HCT116 (cell line): Measurements from ENCODE around the gene ANKFN1. TPM values are rescaled to one million over a fixed set of nuclear protein-coding genes. Genes with fewer than 3 reads are reported as not detected.

Source experiments
- ATAC-seq: fragments of 200-7000 bp; cut with Tn5 transposase; 2 replicates; pipeline ENCODE4 v1.9.1; 2020; ENCODE audit warnings: mild to moderate bottlenecking, moderate library complexity
- BruUV-seq: library from RNA; stranded (reverse); fragments of 400-500 nt; replicated peaks from 2 replicates; lab custom pipeline; 2021; lab: Mats Ljungman, UMichigan
- CTCF ChIA-PET: fragments of 300-600 bp; sonication (Branson Sonifier 250); formaldehyde crosslinking; loops from one replicate; lab custom pipeline; 2021; ENCODE audit warnings: antibody characterized with exemption; lab: Charles Lee
- POLR2A ChIA-PET: fragments of 300-600, 350-600 bp; sonication (Branson Sonifier 250); formaldehyde crosslinking; loops from one replicate; lab custom pipeline; 2021; ENCODE audit warnings: antibody characterized with exemption; lab: Charles Lee
- RAD21 ChIA-PET, 2 experiments: fragments of 300-600 bp; sonication (Branson Sonifier 250); formaldehyde crosslinking; loops; one replicate each; lab custom pipeline; 2023; ENCODE audit warnings: low total read pairs in 2 of 2; ENCODE audit not compliant: uncharacterized antibody in 2 of 2, unreplicated experiment in 2 of 2, low non-redundant PET in 1 of 2; lab: Charles Lee
- DNase-seq: peaks from one replicate; pipeline ENCODE4 v3.0.0-alpha.2; 2010; ENCODE audit warnings: low read depth, low spot score
- H2AFZ ChIP-seq: fragments of 200-600 bp; shearing (Covaris generic), sonication (generic); 2 replicates; pipeline ENCODE4 v1.6.1; 2017; ENCODE audit warnings: low read depth, mixed run types, mixed read lengths, antibody characterized with exemption, low read length; ENCODE audit not compliant: poor library complexity, severe bottlenecking
- H3K27ac ChIP-seq: 2 replicates; pipeline ENCODE4 v1.5.1; 2012; ENCODE audit warnings: low read depth, low read length
- H3K27me3 ChIP-seq: fragments of 200-600 bp; sonication (generic); 2 replicates; pipeline ENCODE4 v1.6.1; 2016; ENCODE audit warnings: mixed run types, low read length, mixed read lengths; ENCODE audit not compliant: insufficient read depth
- H3K36me3 ChIP-seq, 2 experiments: fragments of 200-500 bp in 1 of 2; fragments of 200-600 bp in 1 of 2; sonication (Bioruptor generic) in 1 of 2; sonication (generic) in 1 of 2; 2 replicates each; pipeline versions ENCODE4 v1.5.1 to v1.6.1; 2014 to 2016; ENCODE audit warnings: low read length in 2 of 2, inconsistent platforms in 1 of 2, mixed read lengths in 1 of 2, mixed run types in 1 of 2; ENCODE audit not compliant: insufficient read depth in 2 of 2, control insufficient read depth in 1 of 2
- H3K4me1 ChIP-seq, 2 experiments: fragments of 200-600 bp in 1 of 2; sonication (generic) in 1 of 2; 2 replicates each; pipeline versions ENCODE4 v1.5.1 to v1.6.1; 2012 to 2017; ENCODE audit warnings: low read length in 2 of 2, inconsistent platforms in 1 of 2, mild to moderate bottlenecking in 1 of 2, mixed read lengths in 1 of 2, mixed run types in 1 of 2, moderate library complexity in 1 of 2; ENCODE audit not compliant: insufficient read depth in 2 of 2, control insufficient read depth in 1 of 2
- H3K4me2 ChIP-seq: fragments of 200-600 bp; sonication (generic); 2 replicates; pipeline ENCODE4 v1.6.1; 2017; ENCODE audit warnings: mixed run types, low read length, mixed read lengths
- H3K4me3 ChIP-seq, 2 experiments: fragments of 200-600 bp in 1 of 2; sonication (generic) in 1 of 2; replicated peaks in 1 of 2; 2 replicates each; pipeline ENCODE4 v1.5.1; 2011 to 2016; ENCODE audit warnings: low read length in 2 of 2, control low read depth in 1 of 2, low read depth in 1 of 2, mild to moderate bottlenecking in 1 of 2, mixed read lengths in 1 of 2, mixed run types in 1 of 2
- H3K79me2 ChIP-seq: fragments of 200-600 bp; sonication (generic); 2 replicates; pipeline ENCODE4 v1.6.1; 2017; ENCODE audit warnings: mild to moderate bottlenecking, mixed run types, low read length, moderate library complexity, mixed read lengths; ENCODE audit not compliant: insufficient read depth
- H3K9ac ChIP-seq: fragments of 200-600 bp; sonication (generic); 2 replicates; pipeline ENCODE4 v1.6.1; 2016; ENCODE audit warnings: low read length, mixed read lengths
- H3K9me2 ChIP-seq: fragments of 200-600 bp; sonication (generic), shearing (Covaris generic); 2 replicates; pipeline ENCODE4 v1.6.1; 2017; ENCODE audit warnings: mixed run types, mild to moderate bottlenecking, moderate library complexity; ENCODE audit not compliant: insufficient read depth
- H3K9me3 ChIP-seq, 2 experiments: fragments of 200-500 bp in 1 of 2; fragments of 200-600 bp in 1 of 2; sonication (Bioruptor generic) in 1 of 2; sonication (generic) in 1 of 2; 2 replicates each; pipeline ENCODE4 v1.6.1; 2014 to 2017; ENCODE audit warnings: low read length in 2 of 2, mixed read lengths in 2 of 2, inconsistent platforms in 1 of 2, low read depth in 1 of 2, mild to moderate bottlenecking in 1 of 2, mixed run types in 1 of 2, moderate library complexity in 1 of 2; ENCODE audit not compliant: control insufficient read depth in 1 of 2, insufficient read depth in 1 of 2
- H4K20me1 ChIP-seq: fragments of 200-600 bp; sonication (generic), shearing (Covaris generic); 2 replicates; pipeline ENCODE4 v1.6.1; 2017; ENCODE audit warnings: mixed run types, mild to moderate bottlenecking, moderate library complexity; ENCODE audit not compliant: insufficient read depth
- ATF3 ChIP-seq: IDR thresholded peaks from 2 replicates; pipeline ENCODE4 v1.6.1; 2012
- CBX3 ChIP-seq: IDR thresholded peaks from 2 replicates; pipeline ENCODE4 v1.6.1; 2012; ENCODE audit warnings: low read depth
- CEBPB ChIP-seq: IDR thresholded peaks from 2 replicates; pipeline ENCODE4 v1.6.1; 2012; ENCODE audit warnings: low read depth
- EGR1 ChIP-seq: IDR thresholded peaks from 2 replicates; pipeline ENCODE4 v1.6.1; 2012; ENCODE audit warnings: low read depth
- ELF1 ChIP-seq: IDR thresholded peaks from 2 replicates; pipeline ENCODE4 v1.6.1; 2012; ENCODE audit warnings: low read depth, borderline replicate concordance
- EZH2 ChIP-seq: fragments of 200-600 bp; sonication (generic); IDR thresholded peaks from 2 replicates; pipeline ENCODE4 v1.6.1; 2017; ENCODE audit warnings: antibody characterized with exemption, mixed run types
- EZH2phosphoT487 ChIP-seq: fragments of 200-600 bp; IDR thresholded peaks from 2 replicates; pipeline ENCODE4 v1.6.1; 2018; ENCODE audit warnings: antibody characterized with exemption, borderline replicate concordance
- FOSL1 ChIP-seq: IDR thresholded peaks from 2 replicates; pipeline ENCODE4 v1.6.1; 2012; ENCODE audit warnings: low read depth
- JUND ChIP-seq: IDR thresholded peaks from 2 replicates; pipeline ENCODE4 v1.6.1; 2012
- MAX ChIP-seq: IDR thresholded peaks from 2 replicates; pipeline ENCODE4 v1.6.1; 2012
- POLR2AphosphoS5 ChIP-seq: IDR thresholded peaks from 2 replicates; pipeline ENCODE4 v1.6.1; 2011; ENCODE audit warnings: mild to moderate bottlenecking, low read depth, low read length, moderate library complexity
- RAD21 ChIP-seq: IDR thresholded peaks from 2 replicates; pipeline ENCODE4 v1.6.1; 2012; ENCODE audit warnings: low read depth, mild to moderate bottlenecking
- SIN3A ChIP-seq: IDR thresholded peaks from 2 replicates; pipeline ENCODE4 v1.6.1; 2012; ENCODE audit warnings: low read depth
- SP1 ChIP-seq: IDR thresholded peaks from 2 replicates; pipeline ENCODE4 v1.6.1; 2012; ENCODE audit warnings: low read depth
- SRF ChIP-seq: IDR thresholded peaks from 2 replicates; pipeline ENCODE4 v1.6.1; 2012; ENCODE audit warnings: low read depth
- ZNF274 ChIP-seq: fragments of 200-500 bp; sonication (Bioruptor generic); IDR thresholded peaks from 2 replicates; pipeline ENCODE4 v1.6.1; 2014; ENCODE audit warnings: mild to moderate bottlenecking, low read depth, low read length, inconsistent platforms
- intact Hi-C: fragments of 100-400 bp; cut with micrococcal nuclease; formaldehyde crosslinking; loops from 2 replicates; pipeline ENCODE4 v1.10.0; 2022
- total RNA-seq: library from RNA; stranded (reverse); gene quantifications from one replicate; pipeline ENCODE4 v1.2.1, GENCODE V29; 2021; ENCODE audit not compliant: unreplicated experiment
- TF ChIP-seq, protein P1 (sequence below), 3 experiments: fragments of 200-600 bp in 1 of 3; sonication (generic) in 1 of 3; IDR thresholded peaks in 2 of 3; conservative IDR thresholded peaks in 1 of 3; 2 replicates each; pipeline ENCODE4 v1.5.1; 2012 to 2017; ENCODE audit warnings: low read depth in 2 of 3, low read length in 2 of 3, antibody characterized with exemption in 1 of 3, borderline replicate concordance in 1 of 3, control low read depth in 1 of 3, mild to moderate bottlenecking in 1 of 3, mixed read lengths in 1 of 3, mixed run types in 1 of 3, moderate library complexity in 1 of 3; ENCODE audit not compliant: insufficient read depth in 1 of 3

The ANKFN1 gene
- total RNA-seq, 1 experiment from 2014 or later = 1.1 TPM

DNA sequence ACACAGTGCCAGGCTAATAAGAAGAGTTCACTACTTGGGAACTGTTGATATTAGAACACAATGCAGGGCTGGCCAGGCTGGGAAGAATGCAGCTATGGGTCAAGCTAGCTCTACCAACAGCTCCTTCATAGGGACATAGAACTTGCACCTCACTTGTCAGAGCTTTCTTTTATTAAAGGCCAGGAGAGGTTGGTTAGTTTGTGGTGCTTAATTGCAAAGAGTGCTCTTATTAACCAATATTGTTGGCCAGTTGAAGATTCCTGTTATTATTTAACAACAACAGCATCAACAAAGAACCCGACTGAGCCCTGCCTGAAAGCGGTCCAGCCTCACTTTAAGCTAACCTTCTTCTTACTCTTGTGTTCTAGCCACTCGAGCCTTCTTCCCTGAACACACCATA, 43.4 kb upstream of the ANKFN1 start:
- POLR2A ChIA-PET = no interaction called here
- Histone ChIP-seq H2AFZ (no peak overlapping the region), H3K9me3 (no peaks in the 10 kb centered on the region), H3K4me1 (peaks cover 0 to 4% of the 10 kb centered on the region in 2 experiments; a peak in 2 of 4 replicates), H3K4me2 (no peak overlapping the region), H3K36me3 (no peaks in the 10 kb centered on the region), H3K9me2 (no peaks in the 10 kb centered on the region), H3K4me3 (no peak overlapping the region), H3K27me3 (peaks cover 38% of the 10 kb centered on the region), H3K9ac (no peak overlapping the region), H3K27ac (no peak overlapping the region), H3K79me2 (no peaks in the 10 kb centered on the region), H4K20me1 (no peaks in the 10 kb centered on the region)
- BruUV-seq = no TSS peak
- TF ChIP-seq SP1 (no peak), POLR2AphosphoS5 (no peak), CEBPB (no peak), FOSL1 (no peak), JUND (no peak), SRF (no peak), SIN3A (no peak)
- intact Hi-C loops = no loop called here
- RAD21 ChIA-PET = no interaction called here
- no peak for DNase-seq
- ATAC-seq = no peak
- CTCF ChIA-PET = interaction anchor here (1.6 kb wide), 1 partner anchor 17 kb away, joined by 3 read pairs; no protein-coding TSS in a partner anchor

- no peaks in the 10 kb centered on the region for H3K9me2 ChIP-seq
- no peak overlapping the region for H3K9ac ChIP-seq
- no peaks in the 10 kb centered on the region for H3K36me3 ChIP-seq
- H2AFZ ChIP-seq = no peak overlapping the region
- no peak overlapping the region for H3K4me3 ChIP-seq
- H4K20me1 ChIP-seq = no peaks in the 10 kb centered on the region
- no peak overlapping the region for H3K27ac ChIP-seq
- no peaks in the 10 kb centered on the region for H3K79me2 ChIP-seq
- H3K4me1 ChIP-seq = peaks cover 0 to 4% of the 10 kb centered on the region in 2 experiments; a peak in 2 of 4 replicates
- ATAC-seq = no peak
- intact Hi-C loops = no loop called here
- ChIA-PET POLR2A (no interaction called here), RAD21 (interaction anchor here in 1 of 2 experiments (0.6 kb wide), 1 partner anchor 141 kb away, joined by 3 read pairs; no protein-coding TSS in a partner anchor), CTCF (interaction anchor here (1.6 kb wide), 1 partner anchor 17 kb away, joined by 3 read pairs; no protein-coding TSS in a partner anchor)
- no peak overlapping the region for H3K4me2 ChIP-seq
- no peak for DNase-seq
- H3K9me3 ChIP-seq = no peaks in the 10 kb centered on the region
- BruUV-seq = no TSS peak
- peaks cover 38% of the 10 kb centered on the region for H3K27me3 ChIP-seq
- TF ChIP-seq JUND (no peak), POLR2AphosphoS5 (no peak), EZH2phosphoT487 (no peak), ATF3 (no peak), CBX3 (no peak), FOSL1 (no peak), RAD21 (no peak), ZNF274 (no peak), EGR1 (no peak), MAX (no peak), ELF1 (no peak), EZH2 (no peak)
- TF ChIP-seq, protein P1, sequence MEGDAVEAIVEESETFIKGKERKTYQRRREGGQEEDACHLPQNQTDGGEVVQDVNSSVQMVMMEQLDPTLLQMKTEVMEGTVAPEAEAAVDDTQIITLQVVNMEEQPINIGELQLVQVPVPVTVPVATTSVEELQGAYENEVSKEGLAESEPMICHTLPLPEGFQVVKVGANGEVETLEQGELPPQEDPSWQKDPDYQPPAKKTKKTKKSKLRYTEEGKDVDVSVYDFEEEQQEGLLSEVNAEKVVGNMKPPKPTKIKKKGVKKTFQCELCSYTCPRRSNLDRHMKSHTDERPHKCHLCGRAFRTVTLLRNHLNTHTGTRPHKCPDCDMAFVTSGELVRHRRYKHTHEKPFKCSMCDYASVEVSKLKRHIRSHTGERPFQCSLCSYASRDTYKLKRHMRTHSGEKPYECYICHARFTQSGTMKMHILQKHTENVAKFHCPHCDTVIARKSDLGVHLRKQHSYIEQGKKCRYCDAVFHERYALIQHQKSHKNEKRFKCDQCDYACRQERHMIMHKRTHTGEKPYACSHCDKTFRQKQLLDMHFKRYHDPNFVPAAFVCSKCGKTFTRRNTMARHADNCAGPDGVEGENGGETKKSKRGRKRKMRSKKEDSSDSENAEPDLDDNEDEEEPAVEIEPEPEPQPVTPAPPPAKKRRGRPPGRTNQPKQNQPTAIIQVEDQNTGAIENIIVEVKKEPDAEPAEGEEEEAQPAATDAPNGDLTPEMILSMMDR (IDR thresholded peaks at IDR 0.05 in 2 of 3, conservative IDR thresholded peaks at IDR 0.05 in 1 of 3; ENCODE audit: borderline replicate concordance in 1 of 3, insufficient read depth in 1 of 3, low read depth in 2 of 3, low read length in 2 of 3) = no peak
Observed at GRCh38 chr17:56110463-56111135, 42.7 kb upstream of the ANKFN1 start.
